A549 (cell line): ENCODE data around the gene SLC25A39.

Source experiments
- CBX2 ChIP-seq: fragments of 200-600 bp; sonication (generic); IDR thresholded peaks from 2 replicates; pipeline ENCODE4 v1.6.1; 2016; ENCODE audit warnings: low read depth, mild to moderate bottlenecking, borderline replicate concordance
- CTCF ChIP-seq: fragments of >200 bp; sonication (Bioruptor Twin); formaldehyde crosslinking; IDR thresholded peaks from 3 replicates; pipeline ENCODE4 v1.5.1; 2016
- EHMT2 ChIP-seq: fragments of 200-600 bp; sonication (generic); IDR thresholded peaks from 2 replicates; pipeline ENCODE4 v1.6.1; 2016; ENCODE audit warnings: antibody characterized with exemption, low read depth, mild to moderate bottlenecking, moderate library complexity
- JUN ChIP-seq, 2 experiments: fragments of >200 bp; sonication (Bioruptor Twin); formaldehyde crosslinking; IDR thresholded peaks; 2 replicates in 1 of 2; 3 replicates in 1 of 2; pipeline ENCODE4 v1.6.1; 2016 to 2017
- KDM1A ChIP-seq: fragments of 200-600 bp; sonication (generic); IDR thresholded peaks from 2 replicates; pipeline ENCODE4 v1.6.1; 2016; ENCODE audit warnings: low read depth, mild to moderate bottlenecking
- MAZ ChIP-seq: fragments of 150-350 bp; IDR thresholded peaks from 2 replicates; pipeline ENCODE4 v1.6.1; 2014; ENCODE audit warnings: antibody characterized with exemption, low read depth, low read length, borderline replicate concordance
- NFE2L2 ChIP-seq: fragments of 150-350 bp; conservative IDR thresholded peaks from 2 replicates; pipeline ENCODE4 v1.6.1; 2014; ENCODE audit warnings: low read length
- POLR2A ChIP-seq: IDR thresholded peaks from 2 replicates; pipeline ENCODE4 v1.6.1; 2012; ENCODE audit warnings: mild to moderate bottlenecking, low read length
- POLR2AphosphoS2 ChIP-seq: conservative IDR thresholded peaks from 2 replicates; pipeline ENCODE4 v1.6.1; 2012; ENCODE audit warnings: low read length, improper control_type of control experiment, inconsistent platforms
- REST ChIP-seq: fragments of 200-600 bp; sonication (generic); IDR thresholded peaks from 2 replicates; pipeline ENCODE4 v1.6.1; 2016; ENCODE audit warnings: antibody characterized with exemption, mild to moderate bottlenecking, moderate library complexity

GRCh38 chr17:44338702-44339101 lies 14.1 kb upstream of the SLC25A39 start:
- TF ChIP-seq CTCF (no peak), POLR2AphosphoS2 (no peak), POLR2A (no peak), REST (no peak), JUN (IDR thresholded peaks at IDR 0.05) (no peak), EHMT2 (no peak), KDM1A (no peak), CBX2 (no peak), MAZ (no peak), NFE2L2 (no peak)
